Spleen (tissue), 11 donors: ENCODE data around the gene RHBDD1. TPM values are rescaled to one million over a fixed set of nuclear protein-coding genes. Genes with fewer than 3 reads are reported as not detected.

Experiments used
- DNase-seq: peaks from one replicate; pipeline ENCODE4 v3.0.0-alpha.2; 2020
- H3K27ac ChIP-seq, 8 donors: fragments of 200-600 bp; sonication (generic) in 7 of 8; 1 replicate in 4 of 8; 2 replicates in 4 of 8; pipeline versions ENCODE4 v1.5.0 to v1.8.0; 2016 to 2021; ENCODE audit warnings: inconsistent platforms in 4 of 8, mild to moderate bottlenecking in 4 of 8, moderate library complexity in 1 of 8
- H3K27me3 ChIP-seq, 7 donors: fragments of 200-600 bp; sonication (generic) in 6 of 7; replicated peaks in 1 of 7; 1 replicate in 4 of 7; 2 replicates in 3 of 7; pipeline versions ENCODE4 v1.5.0 to v1.8.0; 2016 to 2021; ENCODE audit warnings: inconsistent platforms in 3 of 7, mild to moderate bottlenecking in 1 of 7
- H3K36me3 ChIP-seq, 6 donors: fragments of 200-600 bp; sonication (generic) in 5 of 6; 1 replicate in 4 of 6; 2 replicates in 2 of 6; pipeline versions ENCODE4 v1.5.0 to v1.8.0; 2016 to 2021; ENCODE audit warnings: inconsistent platforms in 2 of 6
- H3K4me1 ChIP-seq, 6 donors: fragments of 200-600 bp; sonication (generic) in 5 of 6; 1 replicate in 3 of 6; 2 replicates in 3 of 6; pipeline versions ENCODE4 v1.5.0 to v1.8.0; 2016 to 2021; ENCODE audit warnings: inconsistent platforms in 3 of 6
- H3K4me3 ChIP-seq, 8 donors: fragments of 200-600 bp; sonication (generic) in 7 of 8; 1 replicate in 4 of 8; 2 replicates in 4 of 8; pipeline versions ENCODE4 v1.5.0 to v1.8.0; 2016 to 2021; ENCODE audit warnings: inconsistent platforms in 4 of 8, mild to moderate bottlenecking in 4 of 8, moderate library complexity in 2 of 8
- H3K9me3 ChIP-seq, 8 donors: fragments of 200-600 bp; sonication (generic) in 7 of 8; 1 replicate in 4 of 8; 2 replicates in 4 of 8; pipeline versions ENCODE4 v1.5.0 to v1.8.0; 2016 to 2021; ENCODE audit warnings: inconsistent platforms in 4 of 8
- POLR2A ChIP-seq, 3 donors: fragments of 450-650 bp; IDR thresholded peaks; one replicate each; pipeline ENCODE4 v1.5.1; 2017; ENCODE audit warnings: antibody characterized with exemption in 3 of 3, mild to moderate bottlenecking in 1 of 3
- POLR2AphosphoS5 ChIP-seq, 3 donors: sonication (generic); formaldehyde crosslinking; IDR thresholded peaks; one replicate each; pipeline ENCODE4 v1.5.1; 2017; ENCODE audit warnings: antibody characterized with exemption in 3 of 3
- WGBS, 5 donors: extraction: QIAGEN DNeasy Blood & Tissue Kit in 3 of 5; methylation state at CpG; one replicate each; pipeline versions ENCODE4 v1.1.5 to v1.1.7; 2013 to 2018; 5-methylcytosine and 5-hydroxymethylcytosine counted together
- intact Hi-C: fragments of 100-400 bp; cut with DNase I; formaldehyde crosslinking; loops from one replicate; pipeline ENCODE4 v1.15.0; 2023; ENCODE audit warnings: low total_unique reads
- polyA plus RNA-seq, 3 donors: library from polyadenylated mRNA; stranded (reverse); fragments of 200-250 nt; gene quantifications; one replicate each; pipeline ENCODE4 v1.2.1, GENCODE V29; 2013
- total RNA-seq, 7 donors: library from RNA; depleted of rRNA in 3 of 7; stranded (reverse); fragments of >200 nt in 3 of 7; fragmentation: NEBNext Ultra II Directional in 4 of 7; extraction: Animal tissue kit (Norgen Biotek cat#: 25700) in 4 of 7; gene quantifications; one replicate each; pipeline versions ENCODE4 v1.1.0 to v1.2.1, GENCODE V29; 2016 to 2021
- TF ChIP-seq, protein P1 (sequence below), 11 experiments: fragments of 200-600 bp in 7 of 11; fragments of 450-650 bp in 4 of 11; sonication (generic) in 4 of 11; IDR thresholded peaks in 8 of 11; conservative IDR thresholded peaks in 3 of 11; 1 replicate in 7 of 11; 2 replicates in 4 of 11; pipeline versions ENCODE4 v1.4.0 to v1.8.0; 2016 to 2021; ENCODE audit warnings: antibody characterized with exemption in 11 of 11, inconsistent platforms in 4 of 11, mild to moderate bottlenecking in 1 of 11
- donor health status: healthy with polysubstance abuse.
- donor health status: DM: no; HTN: no; CAD: no; lungs with moderate emphysema.
- donor health status: DM: no; HTN: no; CAD: no.
- donor health status: Bipolar disorder and iron deficiency.
- donor health status: healthy.
- donor health status: DM: no; HTN: no; CAD: no.
- donor health status: DM: yes; HTN: yes; CAD: no.

The RHBDD1 gene
- total and polyA plus RNA-seq, 10 donors, result 6.1 to 67.5 (median 32.8) TPM

DNA sequence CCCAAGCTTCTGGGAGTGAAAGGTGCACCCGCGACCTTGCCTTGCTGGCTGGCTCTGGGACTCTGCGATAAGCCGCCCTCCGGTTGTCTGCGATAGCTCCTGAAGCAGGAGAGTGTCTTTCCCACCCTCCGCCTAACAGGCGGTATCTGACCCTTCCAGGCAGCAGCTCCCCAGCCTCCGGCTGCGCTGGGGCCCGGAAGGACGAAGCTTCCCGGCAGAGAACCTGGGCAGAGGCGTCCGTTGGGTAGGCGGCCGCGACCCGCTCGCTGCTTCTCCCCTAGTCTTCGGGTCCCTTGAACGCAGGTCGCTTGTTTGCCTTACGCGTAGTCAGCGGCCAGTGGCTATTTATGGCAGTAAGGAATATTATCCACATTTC lies 446 bp upstream of the RHBDD1 start:
- WGBS, 5 donors, result 4 to 17% (median 6%) methylated on average over 21 to 26 of the region's 26 CpGs
- Histone ChIP-seq H3K36me3 (peaks cover 0 to 7% (median 0%) of the 10 kb centered on the region in 6 donors), H3K27ac (peak overlapping the region; percentile 97 to 100 (median 99)), H3K27me3 (no peaks in the 10 kb centered on the region), H3K9me3 (no peaks in the 10 kb centered on the region), H3K4me1 (peaks cover 22 to 63% (median 52%) of the 10 kb centered on the region in 6 donors), H3K4me3 (peak overlapping the region; percentile 37 to 84 (median 58))
- TF ChIP-seq POLR2A (IDR thresholded peaks at IDR 0.05) (no peak), POLR2AphosphoS5 (IDR thresholded peaks at IDR 0.05) (no peak)
- TF ChIP-seq, protein P1, sequence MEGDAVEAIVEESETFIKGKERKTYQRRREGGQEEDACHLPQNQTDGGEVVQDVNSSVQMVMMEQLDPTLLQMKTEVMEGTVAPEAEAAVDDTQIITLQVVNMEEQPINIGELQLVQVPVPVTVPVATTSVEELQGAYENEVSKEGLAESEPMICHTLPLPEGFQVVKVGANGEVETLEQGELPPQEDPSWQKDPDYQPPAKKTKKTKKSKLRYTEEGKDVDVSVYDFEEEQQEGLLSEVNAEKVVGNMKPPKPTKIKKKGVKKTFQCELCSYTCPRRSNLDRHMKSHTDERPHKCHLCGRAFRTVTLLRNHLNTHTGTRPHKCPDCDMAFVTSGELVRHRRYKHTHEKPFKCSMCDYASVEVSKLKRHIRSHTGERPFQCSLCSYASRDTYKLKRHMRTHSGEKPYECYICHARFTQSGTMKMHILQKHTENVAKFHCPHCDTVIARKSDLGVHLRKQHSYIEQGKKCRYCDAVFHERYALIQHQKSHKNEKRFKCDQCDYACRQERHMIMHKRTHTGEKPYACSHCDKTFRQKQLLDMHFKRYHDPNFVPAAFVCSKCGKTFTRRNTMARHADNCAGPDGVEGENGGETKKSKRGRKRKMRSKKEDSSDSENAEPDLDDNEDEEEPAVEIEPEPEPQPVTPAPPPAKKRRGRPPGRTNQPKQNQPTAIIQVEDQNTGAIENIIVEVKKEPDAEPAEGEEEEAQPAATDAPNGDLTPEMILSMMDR (IDR thresholded peaks at IDR 0.05 in 8 of 11, conservative IDR thresholded peaks at IDR 0.05 in 3 of 11), result no peak
- peak; percentile 92 for DNase-seq
- intact Hi-C loops, result no loop called here

DNA sequence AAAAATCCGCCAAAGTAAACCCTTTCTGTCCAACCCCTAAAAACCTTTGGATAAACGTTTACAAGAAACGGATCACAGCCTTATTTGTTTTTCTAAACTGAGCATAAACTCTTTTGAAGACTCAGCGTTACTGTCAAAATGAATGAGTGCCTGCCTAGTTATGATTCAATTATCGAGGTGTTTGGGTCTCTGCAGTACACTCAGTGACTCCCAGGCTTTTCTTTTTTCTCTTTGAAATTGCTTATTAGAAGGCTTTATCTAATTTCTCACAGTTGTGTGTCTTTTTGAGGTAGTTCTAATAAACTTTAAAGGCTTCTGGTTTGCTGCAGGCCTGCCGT lies 663 bp downstream of the RHBDD1 start:
- 3 to 5% (median 4%) methylated on average over 6 of the region's 6 CpGs for WGBS, 5 donors
- peak overlapping the region; percentile 97 to 100 (median 99) for H3K27ac ChIP-seq
- intact Hi-C loops, result no loop called here

DNA sequence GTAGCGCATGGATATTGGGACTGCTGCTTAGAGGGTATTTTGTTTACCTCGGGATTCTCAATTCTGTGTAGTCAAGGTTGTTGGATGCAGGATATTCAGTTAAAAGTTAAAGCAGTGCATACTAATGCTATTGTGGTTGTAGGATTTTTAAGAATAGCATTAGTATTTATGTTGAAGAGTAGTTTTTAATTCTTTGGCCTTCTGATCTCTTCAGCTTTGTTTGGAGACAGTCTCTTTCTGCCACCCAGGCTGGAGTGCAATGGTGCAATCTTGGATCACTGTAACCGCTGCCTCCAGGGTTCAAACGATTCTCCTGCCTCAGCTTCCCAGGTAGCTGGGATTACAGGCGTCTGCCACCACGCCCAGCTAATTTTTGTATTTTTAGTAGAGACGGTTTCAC lies 1.5 kb downstream of the RHBDD1 start:
- Histone ChIP-seq H3K4me1 (peaks cover 22 to 77% (median 53%) of the 10 kb centered on the region in 6 donors), H3K27me3 (no peaks in the 10 kb centered on the region), H3K4me3 (peak overlapping the region in 2 of 8 donors; percentile 50 to 84), H3K27ac (peak overlapping the region; percentile 97 to 100 (median 99)), H3K9me3 (no peaks in the 10 kb centered on the region), H3K36me3 (peaks cover 0 to 8% (median 0%) of the 10 kb centered on the region in 6 donors)
- TF ChIP-seq, protein P1 (IDR thresholded peaks at IDR 0.05 in 8 of 11, conservative IDR thresholded peaks at IDR 0.05 in 3 of 11), result no peak
- TF ChIP-seq POLR2AphosphoS5 (IDR thresholded peaks at IDR 0.05) (no peak), POLR2A (IDR thresholded peaks at IDR 0.05) (no peak)
- no peak for DNase-seq
- intact Hi-C loops, result no loop called here
- 91 to 93% (median 93%) methylated on average over 7 of the region's 7 CpGs for WGBS, 5 donors

More for the DNA sequence above, 663 bp downstream of the RHBDD1 start:
- no peak for DNase-seq
- no peaks in the 10 kb centered on the region for H3K27me3 ChIP-seq
- H3K4me3 ChIP-seq, result peak overlapping the region; percentile 37 to 84 (median 58)
- H3K36me3 ChIP-seq, result peaks cover 0 to 8% (median 0%) of the 10 kb centered on the region in 6 donors
- no peaks in the 10 kb centered on the region for H3K9me3 ChIP-seq
- H3K4me1 ChIP-seq, result peaks cover 22 to 74% (median 53%) of the 10 kb centered on the region in 6 donors
- TF ChIP-seq, protein P1 (IDR thresholded peaks at IDR 0.05 in 8 of 11, conservative IDR thresholded peaks at IDR 0.05 in 3 of 11), result no peak
- TF ChIP-seq POLR2A (IDR thresholded peaks at IDR 0.05), result no peak
- no peak for TF ChIP-seq POLR2AphosphoS5 (IDR thresholded peaks at IDR 0.05)

DNA sequence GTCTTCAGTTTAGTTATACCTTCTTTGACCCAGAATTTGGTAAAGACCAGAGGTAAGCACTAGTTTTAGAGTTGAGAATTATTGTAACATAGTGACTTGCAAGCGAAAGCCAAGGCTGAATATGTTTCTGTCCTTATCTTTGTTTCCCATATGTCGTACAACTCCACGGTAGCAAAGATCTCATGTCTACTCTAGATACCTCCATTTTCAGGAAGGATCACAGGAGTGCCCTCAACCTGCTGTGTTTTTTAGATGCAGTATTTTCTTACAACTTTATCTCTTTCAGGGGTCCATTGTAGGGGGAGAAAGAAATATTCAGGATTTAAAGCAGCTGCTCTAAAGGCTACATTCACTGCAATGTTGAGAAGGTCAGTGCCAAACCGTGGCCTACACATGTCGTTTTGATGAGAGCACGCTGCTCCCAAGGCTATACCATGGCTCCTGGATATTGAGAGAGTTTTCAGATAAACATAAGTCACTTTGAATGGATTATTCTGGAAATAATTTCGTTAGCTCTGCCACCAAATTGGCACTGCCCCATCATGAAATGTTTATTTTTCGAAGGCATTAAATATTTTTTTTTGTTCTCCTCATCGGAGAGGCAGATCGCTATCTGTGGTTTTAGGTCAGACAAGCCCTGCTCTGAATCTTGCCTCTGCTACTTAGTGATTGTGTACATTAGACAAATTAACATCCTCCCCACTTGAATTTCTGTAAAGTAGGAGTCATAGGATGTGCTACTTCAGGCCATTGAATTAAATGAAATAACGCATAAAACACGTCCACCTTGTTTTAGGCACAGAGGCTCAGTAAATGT lies 2.1 kb downstream of the RHBDD1 start:
- peaks cover 22 to 84% (median 56%) of the 10 kb centered on the region in 6 donors for H3K4me1 ChIP-seq
- WGBS, 5 donors, result 85 to 90% (median 87%) methylated on average over 12 of the region's 12 CpGs
- TF ChIP-seq, protein P1 (IDR thresholded peaks at IDR 0.05 in 8 of 11, conservative IDR thresholded peaks at IDR 0.05 in 3 of 11), result no peak
- TF ChIP-seq POLR2AphosphoS5 (IDR thresholded peaks at IDR 0.05), result no peak
- TF ChIP-seq POLR2A (IDR thresholded peaks at IDR 0.05), result no peak
- H3K27me3 ChIP-seq, result no peaks in the 10 kb centered on the region
- H3K4me3 ChIP-seq, result no peak overlapping the region
- no peak for DNase-seq
- intact Hi-C loops, result no loop called here
- H3K36me3 ChIP-seq, result peaks cover 0 to 8% (median 0%) of the 10 kb centered on the region in 6 donors
- no peaks in the 10 kb centered on the region for H3K9me3 ChIP-seq
- H3K27ac ChIP-seq, result peak overlapping the region; percentile 2 to 100 (median 98)
